Tibial nerve (tissue), 4 donors: ENCODE data around the gene SDK2. TPM values are rescaled to one million over a fixed set of nuclear protein-coding genes. Genes with fewer than 3 reads are reported as not detected.
A peak's percentile ranks its signal among the peaks of the same experiment; 100 is the strongest.
"Not testable (repeated sequence)": the region's sequence is repeated elsewhere in the genome, so short reads cannot be mapped to it uniquely, and the experiment has no call there.

Experiments used
- DNase-seq, 2 donors: peaks; one replicate each; pipeline ENCODE4 v3.0.0-alpha.2; 2019; ENCODE audit warnings: low spot score in 2 of 2
- H3K27ac ChIP-seq, 4 donors: fragments of 200-600 bp; sonication (generic) in 3 of 4; one replicate each; pipeline ENCODE4 v1.5.1; 2017 to 2019; ENCODE audit warnings: mild to moderate bottlenecking in 1 of 4
- H3K27me3 ChIP-seq, 2 donors: fragments of 200-600 bp; sonication (generic) in 1 of 2; one replicate each; pipeline versions ENCODE4 v1.5.1 to v1.6.0; 2017 to 2019
- H3K36me3 ChIP-seq, 3 donors: fragments of 200-600 bp; sonication (generic); one replicate each; pipeline ENCODE4 v1.5.1; 2018 to 2019
- H3K4me1 ChIP-seq, 4 donors: fragments of 200-600 bp; sonication (generic) in 3 of 4; one replicate each; pipeline ENCODE4 v1.5.1; 2017 to 2019
- H3K4me3 ChIP-seq, 4 donors: fragments of 200-600 bp; sonication (generic) in 3 of 4; one replicate each; pipeline ENCODE4 v1.5.1; 2017 to 2019; ENCODE audit warnings: mild to moderate bottlenecking in 1 of 4, moderate library complexity in 1 of 4
- H3K9me3 ChIP-seq, 4 donors: fragments of 200-600 bp; sonication (generic) in 3 of 4; one replicate each; pipeline ENCODE4 v1.5.1; 2017 to 2019
- EP300 ChIP-seq, 2 donors: sonication (generic); formaldehyde crosslinking; IDR thresholded peaks; one replicate each; pipeline ENCODE4 v1.6.1; 2017; ENCODE audit warnings: antibody characterized with exemption in 2 of 2, mild to moderate bottlenecking in 1 of 2
- POLR2A ChIP-seq, 2 donors: fragments of 450-650 bp; IDR thresholded peaks; one replicate each; pipeline ENCODE4 v1.6.1; 2017; ENCODE audit warnings: antibody characterized with exemption in 2 of 2, mild to moderate bottlenecking in 2 of 2, moderate library complexity in 2 of 2
- WGBS, 2 donors: methylation state at CpG; one replicate each; pipeline ENCODE4 v1.1.5; 2018; 5-methylcytosine and 5-hydroxymethylcytosine counted together
- total RNA-seq, 4 donors: library from RNA; depleted of rRNA; stranded (reverse); fragments of >200 nt; gene quantifications; one replicate each; pipeline ENCODE4 v1.1.0, GENCODE V29; 2016
- TF ChIP-seq, protein P1 (sequence below), 5 experiments: fragments of 200-600 bp in 3 of 5; fragments of 450-650 bp in 2 of 5; sonication (generic) in 3 of 5; IDR thresholded peaks; one replicate each; pipeline ENCODE4 v1.5.1; 2016 to 2019; ENCODE audit warnings: antibody characterized with exemption in 5 of 5, mild to moderate bottlenecking in 3 of 5, moderate library complexity in 2 of 5

The SDK2 gene
- total RNA-seq, 4 donors from 2014 or later: 3.1 to 6.3 (median 4.6) TPM

DNA sequence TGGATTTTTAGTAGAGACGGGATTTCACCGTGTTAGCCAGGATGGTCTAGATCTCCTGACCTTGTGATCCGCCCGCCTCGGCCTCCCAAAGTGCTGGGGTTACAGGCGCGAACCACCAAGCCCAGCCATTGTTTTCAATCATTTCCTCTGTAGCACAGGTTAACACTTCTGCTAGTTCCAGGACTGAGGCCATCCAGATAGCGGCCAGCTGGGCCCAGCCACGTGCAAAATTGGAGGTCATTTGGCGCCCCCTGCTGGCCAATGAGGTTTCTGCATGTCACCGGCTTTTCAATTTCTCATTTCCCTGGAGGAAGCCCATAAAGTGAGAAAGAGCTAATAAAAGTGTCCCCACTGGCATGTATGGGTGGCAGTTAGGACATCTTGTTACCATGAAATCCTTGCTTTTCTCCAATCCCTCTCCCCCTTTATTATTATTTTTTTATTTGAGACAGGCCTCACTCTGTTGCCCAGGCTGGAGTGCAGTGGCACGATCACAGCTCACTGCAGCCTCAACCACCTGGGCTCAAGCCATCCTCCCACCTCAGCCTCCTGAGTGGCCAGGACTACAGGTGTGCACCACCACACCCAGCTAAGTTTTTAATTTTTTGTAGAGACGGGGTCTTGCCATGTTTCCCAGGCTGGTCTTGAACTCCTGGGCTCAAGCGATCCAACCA is 274.3 kb downstream of the SDK2 start:
- not testable (repeated sequence) for H3K27me3 ChIP-seq, H3K9me3 ChIP-seq, H3K4me3 ChIP-seq, H3K27ac ChIP-seq, H3K36me3 ChIP-seq
- 36% methylated on average over 14 of the region's 14 CpGs for WGBS, 2 donors
- H3K4me1 ChIP-seq: peaks cover 0 to 24% (median 14%) of the 10 kb centered on the region in 4 donors
- TF ChIP-seq, protein P1, sequence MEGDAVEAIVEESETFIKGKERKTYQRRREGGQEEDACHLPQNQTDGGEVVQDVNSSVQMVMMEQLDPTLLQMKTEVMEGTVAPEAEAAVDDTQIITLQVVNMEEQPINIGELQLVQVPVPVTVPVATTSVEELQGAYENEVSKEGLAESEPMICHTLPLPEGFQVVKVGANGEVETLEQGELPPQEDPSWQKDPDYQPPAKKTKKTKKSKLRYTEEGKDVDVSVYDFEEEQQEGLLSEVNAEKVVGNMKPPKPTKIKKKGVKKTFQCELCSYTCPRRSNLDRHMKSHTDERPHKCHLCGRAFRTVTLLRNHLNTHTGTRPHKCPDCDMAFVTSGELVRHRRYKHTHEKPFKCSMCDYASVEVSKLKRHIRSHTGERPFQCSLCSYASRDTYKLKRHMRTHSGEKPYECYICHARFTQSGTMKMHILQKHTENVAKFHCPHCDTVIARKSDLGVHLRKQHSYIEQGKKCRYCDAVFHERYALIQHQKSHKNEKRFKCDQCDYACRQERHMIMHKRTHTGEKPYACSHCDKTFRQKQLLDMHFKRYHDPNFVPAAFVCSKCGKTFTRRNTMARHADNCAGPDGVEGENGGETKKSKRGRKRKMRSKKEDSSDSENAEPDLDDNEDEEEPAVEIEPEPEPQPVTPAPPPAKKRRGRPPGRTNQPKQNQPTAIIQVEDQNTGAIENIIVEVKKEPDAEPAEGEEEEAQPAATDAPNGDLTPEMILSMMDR (IDR thresholded peaks at IDR 0.05): peak; percentile 82 to 97 (median 91)
- TF ChIP-seq EP300 (IDR thresholded peaks at IDR 0.05): peak in 1 of 2 donors; percentile 58
- DNase-seq: peak; percentile 77 to 86

DNA sequence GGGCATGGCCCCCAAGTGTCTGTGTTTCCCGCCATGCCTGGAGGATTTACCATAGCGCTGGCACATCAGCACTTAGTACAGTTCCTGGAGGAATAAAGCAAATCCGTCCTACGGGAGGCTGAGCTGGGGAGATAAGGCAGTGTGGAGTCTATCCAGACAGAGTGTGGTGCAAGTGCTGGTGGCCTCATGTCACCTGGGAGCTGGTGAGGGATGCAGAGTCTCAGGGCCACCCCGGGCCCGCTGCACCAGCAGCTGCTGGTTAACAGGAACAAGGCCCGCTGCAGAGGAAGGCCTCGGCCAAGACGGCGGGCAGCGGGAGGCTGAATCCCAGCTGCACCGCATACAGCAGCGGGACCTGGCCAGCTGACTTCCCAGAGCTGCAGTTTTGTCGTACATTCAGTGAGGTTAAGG is 275.1 kb downstream of the SDK2 start:
- Histone ChIP-seq H3K4me1 (peaks cover 0 to 27% (median 16%) of the 10 kb centered on the region in 4 donors), H3K36me3 (no peaks in the 10 kb centered on the region), H3K4me3 (no peak overlapping the region), H3K27ac (no peak overlapping the region), H3K27me3 (no peaks in the 10 kb centered on the region), H3K9me3 (no peaks in the 10 kb centered on the region)
- 84 to 89% methylated on average over 10 to 13 of the region's 14 CpGs for WGBS, 2 donors
- no peak for DNase-seq
- TF ChIP-seq, protein P1 (IDR thresholded peaks at IDR 0.05): no peak
- no peak for TF ChIP-seq EP300 (IDR thresholded peaks at IDR 0.05)
- no peak for TF ChIP-seq POLR2A (IDR thresholded peaks at IDR 0.05)

DNA sequence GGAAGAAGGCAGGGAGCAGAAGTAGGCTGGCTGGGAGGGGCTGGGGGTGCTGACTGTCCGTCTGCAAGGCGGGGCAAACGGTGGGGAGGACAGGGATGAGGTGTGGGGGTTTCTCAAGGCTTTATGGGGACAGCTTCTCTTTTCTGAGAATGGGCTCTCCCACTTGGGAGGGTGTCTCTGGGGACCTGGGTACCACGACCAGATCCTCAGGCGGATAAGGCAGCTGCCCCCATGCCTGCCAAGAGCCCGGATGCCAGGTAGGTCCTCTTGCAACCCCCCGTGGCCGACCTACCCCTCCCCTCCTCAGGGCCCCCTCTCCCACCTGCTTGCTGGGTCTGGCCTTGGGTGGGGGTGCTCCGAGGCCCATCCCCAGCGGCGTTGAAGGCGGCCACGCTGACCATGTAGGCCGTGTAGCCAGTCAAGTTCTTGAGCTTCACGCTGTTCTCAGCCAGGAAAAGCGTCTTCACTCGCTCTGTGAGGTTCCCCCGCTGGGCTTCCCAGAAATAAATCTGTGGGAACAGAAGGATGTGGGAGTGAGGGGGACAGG is 276.1 kb downstream of the SDK2 start:
- Histone ChIP-seq H3K4me3 (no peak overlapping the region), H3K27ac (peak overlapping the region in 1 of 4 donors; percentile 20)
- 90 to 93% methylated on average over 17 to 18 of the region's 18 CpGs for WGBS, 2 donors

DNA sequence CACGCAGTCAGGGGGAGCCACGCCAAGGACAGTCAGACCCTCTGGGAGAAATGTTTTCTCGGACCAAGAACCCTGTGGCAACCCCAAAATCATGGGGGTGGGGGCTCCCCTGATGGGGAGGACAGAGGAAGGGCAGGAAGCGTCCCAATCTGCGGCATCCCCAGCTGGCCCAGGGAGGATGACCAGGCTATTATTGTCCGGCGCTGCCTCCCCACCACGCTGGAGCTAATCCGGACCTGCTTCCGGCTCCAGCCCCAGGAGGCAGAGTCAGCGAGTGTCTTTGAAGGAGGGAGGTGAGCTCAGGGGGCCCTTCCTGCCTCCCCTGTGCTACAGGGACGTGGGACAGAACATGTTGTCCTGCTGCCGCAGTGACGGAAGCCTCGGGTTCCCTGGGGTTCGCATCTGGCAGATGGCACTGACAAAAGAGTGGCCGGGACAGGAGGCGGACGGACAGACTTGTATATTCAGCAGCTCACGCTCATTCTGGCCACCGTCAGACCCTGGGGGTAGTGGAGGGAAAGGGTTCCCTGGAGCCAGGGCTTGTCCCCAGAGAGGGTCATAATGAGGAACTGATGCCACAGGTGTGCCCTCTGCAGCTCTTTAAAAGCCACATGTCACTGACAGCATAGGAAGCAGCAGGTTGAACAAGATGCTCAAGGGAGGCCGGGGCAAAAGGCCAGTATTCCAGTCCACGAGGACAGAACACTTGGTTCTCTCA is 278.2 kb downstream of the SDK2 start:
- peak; percentile 47 to 50 for DNase-seq
- Histone ChIP-seq H3K27ac (peak overlapping the region; percentile 56 to 88 (median 77)), H3K9me3 (no peaks in the 10 kb centered on the region), H3K4me1 (peaks cover 0 to 27% (median 16%) of the 10 kb centered on the region in 4 donors), H3K36me3 (no peaks in the 10 kb centered on the region), H3K27me3 (no peaks in the 10 kb centered on the region), H3K4me3 (no peak overlapping the region)
- WGBS, 2 donors: 45 to 55% methylated on average over 20 to 23 of the region's 23 CpGs
- TF ChIP-seq, protein P1 (IDR thresholded peaks at IDR 0.05): peak in 1 of 5 experiments; percentile 18
- TF ChIP-seq POLR2A (IDR thresholded peaks at IDR 0.05): no peak
- peak; percentile 81 to 88 for TF ChIP-seq EP300 (IDR thresholded peaks at IDR 0.05)

More for the DNA sequence above, 276.1 kb downstream of the SDK2 start:
- DNase-seq: no peak
- TF ChIP-seq, protein P1 (IDR thresholded peaks at IDR 0.05): no peak
- no peak for TF ChIP-seq POLR2A (IDR thresholded peaks at IDR 0.05)
- no peak for TF ChIP-seq EP300 (IDR thresholded peaks at IDR 0.05)
- H3K27me3 ChIP-seq: no peaks in the 10 kb centered on the region
- H3K9me3 ChIP-seq: no peaks in the 10 kb centered on the region
- H3K36me3 ChIP-seq: no peaks in the 10 kb centered on the region
- peaks cover 0 to 27% (median 16%) of the 10 kb centered on the region in 4 donors for H3K4me1 ChIP-seq
